KMS-11 (cell line): ENCODE data around the gene SLC40A1.

Experiments
- H2AFZ ChIP-seq: fragments of 200-600 bp; sonication (generic); 2 replicates; pipeline ENCODE4 v1.6.1; 2016; ENCODE audit warnings: antibody characterized with exemption, mixed run types, low read depth
- H3K27ac ChIP-seq: fragments of 200-600 bp; sonication (generic); 2 replicates; pipeline ENCODE4 v1.6.1; 2016; ENCODE audit warnings: mild to moderate bottlenecking, mixed run types
- H3K27me3 ChIP-seq: fragments of 200-600 bp; sonication (generic); 2 replicates; pipeline ENCODE4 v1.6.1; 2017; ENCODE audit warnings: mild to moderate bottlenecking, low read depth, mixed run types, moderate library complexity; ENCODE audit not compliant: insufficient read depth
- H3K36me3 ChIP-seq: fragments of 200-600 bp; sonication (generic); 2 replicates; pipeline ENCODE4 v1.6.1; 2017; ENCODE audit warnings: mild to moderate bottlenecking, mixed run types; ENCODE audit not compliant: insufficient read depth
- H3K4me1 ChIP-seq: fragments of 200-600 bp; sonication (generic); 2 replicates; pipeline ENCODE4 v1.6.1; 2016; ENCODE audit warnings: mild to moderate bottlenecking, low read depth, mixed run types; ENCODE audit not compliant: poor library complexity, severe bottlenecking
- H3K4me2 ChIP-seq: fragments of 200-600 bp; sonication (generic); 2 replicates; pipeline ENCODE4 v1.7.0; 2016; ENCODE audit warnings: mild to moderate bottlenecking, mixed run types
- H3K4me3 ChIP-seq: fragments of 200-600 bp; sonication (generic); IDR thresholded peaks from 2 replicates; pipeline ENCODE4 v1.6.1; 2017; ENCODE audit warnings: low read depth, low read length, mixed read lengths; ENCODE audit not compliant: insufficient read depth
- H3K79me2 ChIP-seq: fragments of 200-600 bp; sonication (generic); 2 replicates; pipeline ENCODE4 v1.6.1; 2016; ENCODE audit warnings: low read depth, mixed run types; ENCODE audit not compliant: insufficient read depth
- H3K9ac ChIP-seq: fragments of 200-600 bp; sonication (generic); 2 replicates; pipeline ENCODE4 v1.6.1; 2016; ENCODE audit warnings: mild to moderate bottlenecking, mixed run types
- H4K20me1 ChIP-seq: fragments of 200-600 bp; sonication (generic); 2 replicates; pipeline ENCODE4 v1.6.1; 2016; ENCODE audit warnings: mild to moderate bottlenecking, mixed run types; ENCODE audit not compliant: insufficient read depth
- TF ChIP-seq, protein P1 (sequence below): fragments of 200-600 bp; sonication (generic); conservative IDR thresholded peaks from 2 replicates; pipeline ENCODE4 v1.6.1; 2017; ENCODE audit warnings: low read depth, mild to moderate bottlenecking, antibody characterized with exemption, low read length, moderate library complexity, mixed read lengths

Gene SLC40A1

GRCh38 chr2:189621781-189622180 lies 41.2 kb upstream of the SLC40A1 start:
- TF ChIP-seq, protein P1, sequence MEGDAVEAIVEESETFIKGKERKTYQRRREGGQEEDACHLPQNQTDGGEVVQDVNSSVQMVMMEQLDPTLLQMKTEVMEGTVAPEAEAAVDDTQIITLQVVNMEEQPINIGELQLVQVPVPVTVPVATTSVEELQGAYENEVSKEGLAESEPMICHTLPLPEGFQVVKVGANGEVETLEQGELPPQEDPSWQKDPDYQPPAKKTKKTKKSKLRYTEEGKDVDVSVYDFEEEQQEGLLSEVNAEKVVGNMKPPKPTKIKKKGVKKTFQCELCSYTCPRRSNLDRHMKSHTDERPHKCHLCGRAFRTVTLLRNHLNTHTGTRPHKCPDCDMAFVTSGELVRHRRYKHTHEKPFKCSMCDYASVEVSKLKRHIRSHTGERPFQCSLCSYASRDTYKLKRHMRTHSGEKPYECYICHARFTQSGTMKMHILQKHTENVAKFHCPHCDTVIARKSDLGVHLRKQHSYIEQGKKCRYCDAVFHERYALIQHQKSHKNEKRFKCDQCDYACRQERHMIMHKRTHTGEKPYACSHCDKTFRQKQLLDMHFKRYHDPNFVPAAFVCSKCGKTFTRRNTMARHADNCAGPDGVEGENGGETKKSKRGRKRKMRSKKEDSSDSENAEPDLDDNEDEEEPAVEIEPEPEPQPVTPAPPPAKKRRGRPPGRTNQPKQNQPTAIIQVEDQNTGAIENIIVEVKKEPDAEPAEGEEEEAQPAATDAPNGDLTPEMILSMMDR: no peak
- no peak overlapping the region for H2AFZ ChIP-seq
- no peak overlapping the region for H3K27ac ChIP-seq
- H3K79me2 ChIP-seq: no peaks in the 10 kb centered on the region
- no peaks in the 10 kb centered on the region for H4K20me1 ChIP-seq
- H3K36me3 ChIP-seq: no peaks in the 10 kb centered on the region
- no peak overlapping the region for H3K4me2 ChIP-seq
- H3K4me1 ChIP-seq: peaks cover 32% of the 10 kb centered on the region
- no peaks in the 10 kb centered on the region for H3K27me3 ChIP-seq
- no peak overlapping the region for H3K4me3 ChIP-seq
- no peak overlapping the region for H3K9ac ChIP-seq

DNA sequence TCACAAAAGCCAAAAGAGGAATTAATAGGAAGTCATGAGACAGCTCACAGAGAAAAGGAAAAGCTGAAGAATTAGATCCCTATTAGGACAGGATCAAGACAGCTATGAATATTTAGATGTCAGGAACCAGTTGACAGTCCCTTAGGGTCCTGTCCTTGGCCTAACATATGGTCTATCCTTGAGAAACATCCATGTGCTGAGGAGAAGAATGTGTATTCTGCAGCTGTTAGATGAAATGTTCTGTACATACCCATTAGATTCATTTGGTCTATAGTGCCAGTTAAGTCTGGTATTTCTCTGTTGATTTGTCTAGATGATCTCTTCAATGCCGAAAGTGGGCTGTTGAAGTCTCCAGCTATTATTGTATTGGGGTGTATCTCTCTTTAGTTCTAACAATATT lies 37.6 kb upstream of the SLC40A1 start:
- Histone ChIP-seq H3K27me3 (no peaks in the 10 kb centered on the region), H3K27ac (no peak overlapping the region), H4K20me1 (no peaks in the 10 kb centered on the region), H3K4me2 (no peak overlapping the region), H3K9ac (no peak overlapping the region), H3K79me2 (no peaks in the 10 kb centered on the region), H3K36me3 (no peaks in the 10 kb centered on the region), H3K4me3 (no peak overlapping the region), H3K4me1 (peaks cover 27% of the 10 kb centered on the region), H2AFZ (no peak overlapping the region)
- TF ChIP-seq, protein P1: no peak

- H3K4me3 ChIP-seq: no peak overlapping the region
- no peak overlapping the region for H3K27ac ChIP-seq
- no peak overlapping the region for H2AFZ ChIP-seq
- no peaks in the 10 kb centered on the region for H4K20me1 ChIP-seq
- no peaks in the 10 kb centered on the region for H3K36me3 ChIP-seq
- peaks cover 19% of the 10 kb centered on the region for H3K4me1 ChIP-seq
- H3K4me2 ChIP-seq: no peak overlapping the region
- no peak overlapping the region for H3K9ac ChIP-seq
- no peaks in the 10 kb centered on the region for H3K79me2 ChIP-seq
- TF ChIP-seq, protein P1: no peak
- H3K27me3 ChIP-seq: no peaks in the 10 kb centered on the region
These were observed 34.0 kb upstream of the SLC40A1 start for GRCh38 chr2:189614585-189614984.

DNA sequence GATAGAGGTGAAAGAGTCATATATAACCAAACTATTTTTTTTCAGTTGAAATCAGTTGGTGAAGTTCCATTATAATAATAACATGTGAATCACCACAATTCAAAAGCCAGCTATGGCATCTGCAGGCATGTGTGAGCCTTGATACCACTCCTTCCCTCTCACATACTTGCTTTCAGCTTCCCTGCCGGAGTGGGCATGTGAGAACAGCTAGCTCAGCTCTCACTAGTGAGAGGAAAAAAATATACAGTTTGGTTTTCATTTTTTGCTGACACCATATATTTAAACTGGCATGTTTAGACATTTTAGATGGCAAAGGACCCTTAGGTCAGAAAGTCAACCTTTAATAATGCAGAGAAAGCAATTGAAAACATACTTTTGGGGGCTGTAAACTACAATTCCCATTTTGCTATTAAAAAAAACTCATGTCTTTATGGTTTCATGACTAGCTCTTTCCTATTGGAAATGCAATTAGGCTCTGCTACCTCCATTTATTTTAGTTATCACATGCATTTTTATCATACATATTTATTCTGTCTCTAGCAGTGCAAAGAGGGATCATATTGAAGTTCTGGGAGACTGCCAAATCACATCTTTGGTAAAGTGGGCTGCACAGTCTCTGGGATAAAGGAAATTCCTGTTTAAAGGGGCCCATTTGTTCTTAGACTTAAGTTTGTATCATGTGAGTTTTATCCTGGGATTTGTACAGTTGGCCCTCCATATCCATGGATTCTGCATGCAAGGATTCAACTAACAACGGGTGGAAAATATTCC lies 33.2 kb upstream of the SLC40A1 start:
- no peaks in the 10 kb centered on the region for H3K27me3 ChIP-seq
- H3K27ac ChIP-seq: no peak overlapping the region
- no peaks in the 10 kb centered on the region for H3K36me3 ChIP-seq
- no peaks in the 10 kb centered on the region for H4K20me1 ChIP-seq
- TF ChIP-seq, protein P1: no peak
- no peak overlapping the region for H3K4me3 ChIP-seq
- 0 out of 2 replicates have a peak overlapping the region, but pooled peaks have one; percentile 9 for H2AFZ ChIP-seq
- H3K4me1 ChIP-seq: peaks cover 19% of the 10 kb centered on the region
- no peaks in the 10 kb centered on the region for H3K79me2 ChIP-seq
- H3K4me2 ChIP-seq: peak overlapping the region; percentile 20; the same call in 1 of the 2 replicates
- H3K9ac ChIP-seq: no peak overlapping the region
